Mesendoderm (in vitro differentiated cells): Measurements from ENCODE around the gene RAB36.

Source experiments
- DNase-seq: peaks from one replicate; pipeline ENCODE4 v3.0.0; 2013
- H2AK5ac ChIP-seq: 2 replicates; pipeline ENCODE4 v1.6.1; 2013; ENCODE audit warnings: low read length, inconsistent platforms
- H2BK120ac ChIP-seq: 2 replicates; pipeline ENCODE4 v1.6.1; 2013; ENCODE audit warnings: low read depth, mild to moderate bottlenecking, low read length, moderate library complexity, mixed read lengths
- H2BK15ac ChIP-seq: replicated peaks from 2 replicates; pipeline ENCODE4 v1.6.1; 2013; ENCODE audit warnings: low read depth, mild to moderate bottlenecking, moderate library complexity
- H2BK5ac ChIP-seq: 2 replicates; pipeline ENCODE4 v1.6.1; 2013; ENCODE audit warnings: low read length, inconsistent platforms
- H3K18ac ChIP-seq: 2 replicates; pipeline ENCODE4 v1.6.1; 2013; ENCODE audit warnings: mild to moderate bottlenecking, low read length, mixed read lengths
- H3K23ac ChIP-seq: one replicate; pipeline ENCODE4 v1.6.1; 2013; ENCODE audit warnings: low read length
- H3K27ac ChIP-seq: 2 replicates; pipeline ENCODE4 v1.5.1; 2013; ENCODE audit warnings: low read depth, mild to moderate bottlenecking, inconsistent platforms, low read length, moderate library complexity
- H3K27me3 ChIP-seq: 2 replicates; pipeline ENCODE4 v1.6.1; 2013; ENCODE audit warnings: low read length, control low read depth, mild to moderate bottlenecking, inconsistent platforms; ENCODE audit not compliant: insufficient read depth, poor library complexity
- H3K36me3 ChIP-seq: 2 replicates; pipeline ENCODE4 v1.6.1; 2013; ENCODE audit warnings: low read length, inconsistent platforms; ENCODE audit not compliant: control insufficient read depth, insufficient read depth
- H3K4ac ChIP-seq: one replicate; pipeline ENCODE4 v1.6.1; 2013; ENCODE audit warnings: low read depth, mild to moderate bottlenecking, low read length, moderate library complexity
- H3K4me1 ChIP-seq: 2 replicates; pipeline ENCODE4 v1.6.1; 2013; ENCODE audit warnings: low read depth, low read length, inconsistent platforms; ENCODE audit not compliant: control insufficient read depth
- H3K4me2 ChIP-seq: 2 replicates; pipeline ENCODE4 v1.6.1; 2013; ENCODE audit warnings: low read length
- H3K4me3 ChIP-seq: 2 replicates; pipeline ENCODE4 v1.5.1; 2013; ENCODE audit warnings: mild to moderate bottlenecking, low read length
- H3K56ac ChIP-seq: one replicate; pipeline ENCODE4 v1.6.1; 2013; ENCODE audit warnings: low read length
- H3K79me1 ChIP-seq: 2 replicates; pipeline ENCODE4 v1.6.1; 2013; ENCODE audit warnings: low read length, inconsistent platforms
- H3K79me2 ChIP-seq: 2 replicates; pipeline ENCODE4 v1.6.1; 2013; ENCODE audit warnings: mild to moderate bottlenecking, low read length; ENCODE audit not compliant: control insufficient read depth, insufficient read depth
- H3K9ac ChIP-seq: 2 replicates; pipeline ENCODE4 v1.6.1; 2013; ENCODE audit warnings: low read length, inconsistent platforms
- H4K5ac ChIP-seq: one replicate; pipeline ENCODE4 v1.6.1; 2013; ENCODE audit warnings: low read length
- H4K8ac ChIP-seq: one replicate; pipeline ENCODE4 v1.6.1; 2013; ENCODE audit warnings: low read depth, mild to moderate bottlenecking, control low read depth, low read length, moderate library complexity
- WGBS: extraction: QIAGEN DNeasy Blood & Tissue Kit; methylation state at CpG from one replicate; pipeline ENCODE4 v1.1.7; 2013; ENCODE audit warnings: low lambda C conversion rate, missing lambda C conversion rate; ENCODE audit not compliant: insufficient coverage; ENCODE audit errors: extremely low coverage; 5-methylcytosine and 5-hydroxymethylcytosine counted together

Gene RAB36

DNA sequence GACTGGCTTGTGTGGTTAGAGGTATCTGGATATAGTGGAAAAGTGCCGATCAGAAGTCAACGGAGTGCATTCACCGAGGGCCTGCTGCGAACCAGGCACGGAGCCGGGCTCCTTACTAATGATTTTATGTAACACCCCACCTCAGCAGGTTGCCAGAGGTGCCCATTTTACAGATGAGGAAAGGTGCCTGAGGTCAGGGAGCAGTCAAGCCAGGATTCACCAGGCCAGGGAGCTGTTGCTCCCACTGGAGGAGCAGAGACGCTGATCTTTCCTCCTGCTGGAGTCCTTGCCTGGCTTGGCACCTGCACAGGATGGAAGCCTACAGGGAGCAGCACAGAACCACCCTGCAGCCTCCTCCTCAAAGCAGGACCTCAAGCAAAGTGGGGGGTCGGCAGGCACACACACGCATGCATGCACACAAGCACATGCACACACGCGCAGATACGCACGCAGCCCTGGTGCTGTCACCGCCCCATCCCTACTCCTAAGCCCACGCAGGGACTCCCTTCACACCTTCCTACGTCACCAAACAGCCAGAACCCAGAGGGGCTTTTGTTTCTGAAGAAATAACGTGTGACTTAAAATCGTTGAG, 19.7 kb upstream of the RAB36 start:
- Histone ChIP-seq H3K56ac (no peak overlapping the region), H3K18ac (no peak overlapping the region), H2BK5ac (no peak overlapping the region), H3K9ac (no peak overlapping the region), H3K79me1 (no peaks in the 10 kb centered on the region), H3K4me3 (no peak overlapping the region), H3K4me2 (no peak overlapping the region), H3K4me1 (no peaks in the 10 kb centered on the region), H3K27ac (no peak overlapping the region), H3K36me3 (no peaks in the 10 kb centered on the region), H3K79me2 (no peaks in the 10 kb centered on the region), H3K27me3 (no peaks in the 10 kb centered on the region), H2BK120ac (no peak overlapping the region), H4K8ac (no peak overlapping the region), H2BK15ac (no peak overlapping the region), H3K4ac (no peak overlapping the region), H3K23ac (no peak overlapping the region), H4K5ac (no peak overlapping the region), H2AK5ac (no peak overlapping the region)
- WGBS: no CpG with 5 or more reads among the region's 18 CpGs
- DNase-seq: no peak

DNA sequence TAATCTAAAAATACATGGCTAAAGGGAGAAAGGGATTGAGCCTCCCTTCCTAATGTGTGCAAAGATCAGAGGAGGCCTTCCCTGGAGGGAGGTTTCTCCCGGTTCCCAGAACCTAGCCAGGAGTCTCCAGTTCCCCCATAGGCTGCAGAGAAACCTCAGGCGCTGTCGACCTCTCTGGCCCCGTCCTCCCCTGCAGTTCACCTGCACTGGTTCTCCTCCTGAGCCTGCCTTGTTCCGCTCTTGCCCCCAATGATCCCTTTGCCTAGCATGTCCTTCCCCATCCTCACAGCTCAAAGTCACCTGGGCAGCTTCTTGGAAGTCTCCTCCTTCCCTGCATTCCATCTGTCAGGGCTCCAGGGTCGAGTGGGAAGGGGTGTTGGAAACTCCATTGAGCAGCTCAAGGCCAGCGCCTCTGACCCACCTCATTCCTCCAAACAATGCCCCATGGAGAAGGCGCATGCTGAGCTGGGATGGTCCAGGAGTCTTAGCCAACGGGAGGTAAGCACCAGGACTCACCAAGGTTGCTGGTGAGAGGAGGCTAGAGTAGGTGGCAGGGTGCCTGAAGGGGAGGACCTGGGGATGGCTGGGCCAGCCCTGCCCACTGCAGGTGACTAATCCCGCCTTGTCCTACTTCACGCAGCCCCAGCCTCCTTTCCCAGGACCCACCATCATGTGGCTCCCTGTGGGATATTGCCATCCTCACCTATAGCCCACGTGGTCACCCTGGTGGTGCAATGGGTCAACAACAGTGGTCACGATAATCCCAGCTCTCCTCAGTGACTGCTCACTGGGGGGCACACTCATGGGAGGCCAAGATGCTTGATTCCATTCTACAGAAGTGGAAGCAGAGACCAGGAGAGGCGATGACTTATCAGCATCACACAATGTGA, 18.9 kb upstream of the RAB36 start:
- Histone ChIP-seq H3K27me3 (no peaks in the 10 kb centered on the region), H3K4ac (no peak overlapping the region), H3K4me1 (no peaks in the 10 kb centered on the region), H3K79me1 (no peaks in the 10 kb centered on the region), H3K9ac (no peak overlapping the region), H4K8ac (no peak overlapping the region), H3K56ac (no peak overlapping the region), H3K4me2 (no peak overlapping the region), H3K23ac (no peak overlapping the region), H3K79me2 (no peaks in the 10 kb centered on the region), H2AK5ac (no peak overlapping the region), H3K36me3 (no peaks in the 10 kb centered on the region), H2BK120ac (no peak overlapping the region), H3K4me3 (no peak overlapping the region), H3K18ac (no peak overlapping the region), H3K27ac (no peak overlapping the region), H2BK15ac (no peak overlapping the region), H2BK5ac (no peak overlapping the region), H4K5ac (no peak overlapping the region)
- no peak for DNase-seq
- WGBS: no CpG with 5 or more reads among the region's 14 CpGs

DNA sequence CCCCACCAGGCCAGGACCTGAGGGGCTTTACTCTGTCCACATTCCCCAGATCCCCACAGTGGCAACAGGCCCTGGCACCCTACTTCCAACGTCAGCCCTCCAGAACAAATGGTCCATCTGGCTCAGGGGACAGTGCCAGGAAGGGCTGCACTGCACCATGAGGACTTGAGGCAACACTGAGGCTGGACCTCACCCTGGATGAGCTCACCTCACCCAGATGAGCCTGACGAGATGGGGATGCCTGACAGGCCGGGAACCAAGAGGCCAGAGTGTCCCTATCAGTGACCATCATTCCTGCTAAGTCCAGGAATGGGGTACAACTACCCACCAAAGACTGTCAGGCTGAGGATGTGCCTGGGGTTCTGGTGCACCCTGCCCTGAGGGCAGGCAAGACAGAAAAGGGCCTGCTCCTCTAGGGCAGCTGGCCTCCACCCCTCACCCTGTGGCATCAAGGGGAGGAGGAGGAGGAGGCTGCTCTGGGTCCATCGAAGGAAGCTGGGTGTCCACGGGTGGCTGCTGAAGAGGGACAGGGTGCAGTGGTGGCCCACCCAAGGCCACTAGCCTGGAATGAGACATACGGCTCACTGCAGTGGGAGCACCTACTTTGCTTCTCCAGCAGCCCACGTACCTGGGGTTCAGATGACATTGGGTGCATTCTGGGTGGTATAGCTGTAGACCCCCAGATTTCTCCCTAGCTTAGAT, 18.1 kb upstream of the RAB36 start:
- no peaks in the 10 kb centered on the region for H3K27me3 ChIP-seq
- no peak overlapping the region for H3K4ac ChIP-seq
- no peak overlapping the region for H2AK5ac ChIP-seq
- no peak overlapping the region for H3K23ac ChIP-seq
- H3K4me3 ChIP-seq: no peak overlapping the region
- no peak overlapping the region for H3K9ac ChIP-seq
- H3K79me2 ChIP-seq: no peaks in the 10 kb centered on the region
- no peak overlapping the region for H3K18ac ChIP-seq
- H2BK15ac ChIP-seq: no peak overlapping the region
- H3K36me3 ChIP-seq: no peaks in the 10 kb centered on the region
- no peak overlapping the region for H3K27ac ChIP-seq
- H3K4me2 ChIP-seq: no peak overlapping the region
- no peak overlapping the region for H4K5ac ChIP-seq
- H4K8ac ChIP-seq: no peak overlapping the region
- H2BK120ac ChIP-seq: no peak overlapping the region
- no peaks in the 10 kb centered on the region for H3K4me1 ChIP-seq
- DNase-seq: no peak
- no peak overlapping the region for H2BK5ac ChIP-seq
- H3K79me1 ChIP-seq: no peaks in the 10 kb centered on the region
- WGBS: no CpG with 5 or more reads among the region's 7 CpGs
- no peak overlapping the region for H3K56ac ChIP-seq

DNA sequence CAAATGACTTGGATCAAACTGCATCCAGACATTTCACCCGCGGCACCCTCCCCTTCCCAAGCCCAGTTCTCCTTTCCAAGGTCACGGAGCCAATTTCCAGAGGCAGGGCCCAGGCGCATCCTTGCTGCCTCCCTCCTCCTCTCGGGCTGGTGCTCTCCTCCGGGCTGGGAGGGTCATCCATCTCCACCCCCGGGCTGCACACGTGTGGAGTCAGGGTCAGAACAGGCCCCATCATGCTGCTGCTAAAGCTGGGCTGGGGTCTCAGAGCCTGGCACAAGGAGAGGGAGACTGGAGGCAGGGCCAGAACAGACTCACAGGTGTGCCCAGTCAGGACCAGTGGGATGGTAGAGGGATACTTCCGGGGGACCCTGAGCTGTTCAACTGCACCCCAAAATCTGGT, 17.5 kb upstream of the RAB36 start:
- H4K5ac ChIP-seq: no peak overlapping the region
- no peak overlapping the region for H2BK120ac ChIP-seq
- no peak overlapping the region for H3K4me3 ChIP-seq
- H3K36me3 ChIP-seq: no peaks in the 10 kb centered on the region
- no CpG with 5 or more reads among the region's 9 CpGs for WGBS
- H3K79me2 ChIP-seq: no peaks in the 10 kb centered on the region
- DNase-seq: no peak
- H3K4me2 ChIP-seq: no peak overlapping the region
- H2BK15ac ChIP-seq: no peak overlapping the region
- no peak overlapping the region for H3K4ac ChIP-seq
- H2BK5ac ChIP-seq: no peak overlapping the region
- no peaks in the 10 kb centered on the region for H3K79me1 ChIP-seq
- H3K9ac ChIP-seq: no peak overlapping the region
- no peak overlapping the region for H4K8ac ChIP-seq
- H3K27me3 ChIP-seq: no peaks in the 10 kb centered on the region
- no peak overlapping the region for H3K23ac ChIP-seq
- H3K18ac ChIP-seq: no peak overlapping the region
- H2AK5ac ChIP-seq: no peak overlapping the region
- H3K27ac ChIP-seq: no peak overlapping the region
- H3K4me1 ChIP-seq: no peaks in the 10 kb centered on the region
- no peak overlapping the region for H3K56ac ChIP-seq

DNA sequence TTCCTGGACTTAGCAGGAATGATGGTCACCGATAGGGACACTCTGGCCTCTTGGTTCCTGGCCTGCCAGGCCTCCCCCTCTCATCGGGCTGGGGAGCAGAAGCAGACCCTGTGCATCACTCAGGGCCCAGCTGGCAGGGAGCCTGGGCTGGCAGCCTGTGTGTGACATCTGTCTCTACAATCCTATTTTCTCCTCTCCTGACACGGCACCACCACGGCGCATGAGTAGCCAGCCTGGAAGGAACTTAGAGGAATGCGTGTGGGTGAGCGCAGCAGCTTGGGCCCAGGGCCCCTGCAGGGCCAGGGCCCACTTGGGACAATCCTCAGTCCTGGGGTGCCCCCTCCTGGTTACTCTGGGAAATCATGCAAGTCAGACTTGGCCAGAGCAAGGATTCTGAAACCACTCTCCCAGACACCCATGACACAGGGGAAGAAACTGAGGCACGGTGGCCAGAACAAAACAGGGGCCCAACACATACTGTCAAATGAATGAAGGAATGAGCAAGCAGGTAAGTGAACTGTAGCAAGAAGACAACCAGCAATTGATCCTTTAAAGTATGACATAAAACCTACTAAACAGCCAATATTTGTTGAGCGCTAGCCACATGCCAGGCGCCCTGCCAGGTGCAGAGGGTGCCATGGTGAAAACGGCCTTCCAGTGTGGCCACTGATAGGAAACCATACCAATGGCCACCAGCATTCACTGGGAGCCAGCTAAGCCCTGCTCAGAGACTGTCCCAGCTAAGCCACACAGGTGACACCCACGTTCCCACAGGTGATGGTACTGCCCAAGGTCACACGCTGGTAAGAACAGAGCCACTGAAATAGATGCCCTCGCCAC, 16.8 kb upstream of the RAB36 start:
- H3K9ac ChIP-seq: peak overlapping the region; percentile 9

More for the DNA sequence above, 16.8 kb upstream of the RAB36 start:
- Histone ChIP-seq H3K4ac (no peak overlapping the region), H2AK5ac (no peak overlapping the region), H2BK5ac (no peak overlapping the region), H3K27me3 (no peaks in the 10 kb centered on the region), H3K18ac (no peak overlapping the region), H2BK120ac (no peak overlapping the region), H3K23ac (no peak overlapping the region), H3K27ac (no peak overlapping the region), H3K79me1 (no peaks in the 10 kb centered on the region), H3K4me3 (no peak overlapping the region), H4K5ac (no peak overlapping the region), H3K79me2 (no peaks in the 10 kb centered on the region), H3K4me1 (no peaks in the 10 kb centered on the region), H3K56ac (peak overlapping the region; percentile 58), H3K36me3 (no peaks in the 10 kb centered on the region), H2BK15ac (no peak overlapping the region), H4K8ac (no peak overlapping the region), H3K4me2 (no peak overlapping the region)
- DNase-seq: peak; percentile 82
- no CpG with 5 or more reads among the region's 14 CpGs for WGBS
